Left kidney (tissue), 2 donors: ENCODE results near the gene GALNTL6. TPM values are rescaled to one million over a fixed set of nuclear protein-coding genes. Genes with fewer than 3 reads are reported as not detected.
A peak's percentile ranks its signal among the peaks of the same experiment; 100 is the strongest.

ENCODE experiments used
- DNase-seq: peaks from one replicate; pipeline ENCODE4 v3.0.0-alpha.2; 2013
- polyA plus RNA-seq: library from polyadenylated mRNA; unstranded; fragments of 120-200 nt; gene quantifications from one replicate; pipeline ENCODE4 v1.2.1, GENCODE V29; 2013; ENCODE audit not compliant: insufficient read length

Gene GALNTL6
- polyA plus RNA-seq, 1 donor = 0.78 TPM

DNA sequence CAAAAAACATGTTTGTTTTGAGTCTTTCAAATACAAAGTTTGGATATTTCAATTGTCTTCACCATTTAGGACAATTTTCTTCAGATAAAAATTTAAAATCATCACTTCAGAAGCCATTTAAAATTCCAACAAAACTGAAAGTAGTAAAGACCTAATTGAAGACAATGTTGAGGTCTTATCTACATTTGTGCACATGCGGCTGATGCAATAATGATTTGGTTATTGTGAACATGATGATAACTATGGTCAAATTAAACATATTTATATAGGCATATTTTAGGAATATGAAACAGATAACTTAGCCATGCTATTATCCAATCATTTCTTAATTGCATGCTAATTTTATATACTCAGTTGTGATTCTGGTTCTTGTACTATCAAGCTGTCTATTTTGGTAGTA is 407.5 kb downstream of the GALNTL6 start:
- DNase-seq = no peak

DNA sequence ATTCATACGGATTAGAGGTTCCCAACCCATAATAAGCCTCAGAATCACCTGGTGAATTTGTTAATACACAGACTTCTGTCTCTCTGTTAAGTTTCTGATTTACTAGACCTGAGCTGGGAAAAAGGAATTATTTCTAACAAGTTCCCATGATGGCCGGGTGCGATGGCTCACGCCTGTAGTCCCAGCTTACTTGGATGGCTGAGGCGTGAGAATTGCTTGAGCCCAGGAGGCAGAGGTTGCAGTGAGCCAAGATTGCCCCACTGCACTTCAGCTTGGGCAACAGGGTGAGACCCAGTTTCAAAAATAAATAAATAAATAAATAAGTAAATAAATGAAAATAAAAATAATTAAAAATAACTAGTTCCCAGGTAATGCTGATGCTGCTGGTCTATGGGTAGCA is 412.3 kb downstream of the GALNTL6 start:
- DNase-seq = no peak

GRCh38 chr4:172232966-172233365 is 419.8 kb downstream of the GALNTL6 start:
- peak; percentile 1 for DNase-seq

- DNase-seq = no peak
These were observed 430.3 kb downstream of the GALNTL6 start for GRCh38 chr4:172243551-172243950.

DNA sequence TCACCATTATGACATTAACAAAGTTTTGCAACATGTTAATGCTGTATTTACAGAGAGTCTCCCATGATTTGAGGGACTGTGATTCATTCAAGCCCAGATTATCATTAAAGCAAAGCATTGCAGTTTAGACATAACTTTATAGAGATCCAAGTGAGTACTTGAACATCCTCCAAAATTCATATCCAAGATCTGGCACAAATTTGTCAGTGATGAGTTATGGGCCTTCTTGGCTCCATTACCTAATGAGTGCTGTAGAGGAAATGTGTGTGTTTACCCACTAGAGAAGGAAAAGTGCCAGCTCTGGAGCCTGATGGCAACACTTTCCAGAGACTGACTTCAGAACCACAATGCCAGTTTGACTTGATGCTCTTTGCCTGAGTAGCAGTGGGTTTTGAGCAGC is 432.3 kb downstream of the GALNTL6 start:
- no peak for DNase-seq

- no peak for DNase-seq
These were observed 440.2 kb downstream of the GALNTL6 start for GRCh38 chr4:172253409-172253808.

- DNase-seq = no peak
These were observed 443.6 kb downstream of the GALNTL6 start for GRCh38 chr4:172256820-172257219.

GRCh38 chr4:172270397-172270796 is 457.2 kb downstream of the GALNTL6 start:
- DNase-seq = peak; percentile 14

DNA sequence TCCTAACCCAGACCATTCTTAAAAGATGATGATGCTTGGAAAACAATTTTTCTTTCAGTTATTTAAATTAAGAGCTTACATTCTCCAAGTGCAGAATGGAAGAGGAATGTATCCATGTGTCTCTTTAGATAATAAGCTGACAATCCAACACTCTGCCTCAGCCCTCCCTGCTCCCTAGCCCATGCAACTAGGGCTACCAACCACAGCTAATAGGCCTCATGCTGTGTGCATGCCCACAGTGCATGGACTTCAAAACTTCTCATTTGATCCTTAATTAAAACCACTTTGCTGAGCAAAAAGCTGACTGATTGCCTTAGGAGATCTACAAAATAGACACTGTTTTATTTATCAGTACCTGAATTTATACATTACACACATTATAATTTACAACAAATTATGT is 473.9 kb downstream of the GALNTL6 start:
- no peak for DNase-seq

DNA sequence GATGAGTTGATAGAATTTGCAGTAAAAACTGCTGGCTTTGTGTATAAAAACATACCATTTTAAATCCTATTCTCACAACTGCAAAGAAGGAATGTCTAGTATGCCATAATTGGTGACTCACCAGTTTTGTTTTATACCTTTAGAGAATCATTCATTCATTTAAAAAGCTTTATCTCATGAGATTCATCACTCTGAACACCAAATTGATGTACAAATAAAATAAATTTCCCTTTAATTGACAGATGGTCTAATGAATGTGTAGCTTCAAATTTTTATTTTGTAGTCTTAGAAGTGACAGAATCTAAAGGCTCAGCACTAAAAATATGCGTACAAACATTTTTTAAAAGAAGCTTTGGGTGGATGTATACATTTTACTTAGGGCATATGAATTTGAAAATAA is 492.5 kb downstream of the GALNTL6 start:
- DNase-seq = no peak

GRCh38 chr4:172308078-172308477 is 494.9 kb downstream of the GALNTL6 start:
- no peak for DNase-seq

DNA sequence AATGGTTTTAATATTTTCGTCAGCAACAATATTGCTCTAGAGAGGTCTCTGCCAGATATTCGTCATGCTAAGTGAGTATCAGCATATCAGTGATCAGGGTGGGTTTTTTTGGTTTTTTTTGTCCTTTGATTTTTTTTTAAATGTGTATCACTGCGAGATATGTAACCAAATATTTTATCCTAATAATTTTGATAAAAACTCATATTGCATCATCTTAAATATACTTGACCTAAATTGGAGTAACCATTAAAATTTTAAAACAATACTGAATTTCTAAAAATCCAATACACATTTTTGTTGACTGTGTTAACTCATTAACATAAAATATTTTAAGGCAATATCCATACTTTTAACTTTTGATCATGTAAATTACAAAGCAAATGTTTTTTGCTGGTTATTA is 498.5 kb downstream of the GALNTL6 start:
- no peak for DNase-seq

DNA sequence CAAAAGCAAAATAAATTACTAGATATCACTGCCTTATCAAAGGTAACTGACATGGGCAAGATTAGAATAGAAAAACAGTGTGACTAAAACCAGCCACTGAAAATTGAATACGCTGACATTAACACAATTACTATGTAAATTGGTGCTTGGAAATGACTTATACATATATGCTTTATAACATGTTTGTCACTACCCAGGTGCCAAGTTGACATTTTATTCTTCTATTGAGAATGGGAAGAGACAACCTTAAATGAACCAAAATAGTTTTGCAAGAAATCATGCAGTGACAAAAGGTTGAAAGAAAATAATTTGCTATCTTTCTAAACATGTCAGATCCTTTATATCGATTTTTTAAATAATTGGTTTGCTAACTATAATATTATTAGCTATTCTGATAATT is 510.1 kb downstream of the GALNTL6 start:
- no peak for DNase-seq

DNA sequence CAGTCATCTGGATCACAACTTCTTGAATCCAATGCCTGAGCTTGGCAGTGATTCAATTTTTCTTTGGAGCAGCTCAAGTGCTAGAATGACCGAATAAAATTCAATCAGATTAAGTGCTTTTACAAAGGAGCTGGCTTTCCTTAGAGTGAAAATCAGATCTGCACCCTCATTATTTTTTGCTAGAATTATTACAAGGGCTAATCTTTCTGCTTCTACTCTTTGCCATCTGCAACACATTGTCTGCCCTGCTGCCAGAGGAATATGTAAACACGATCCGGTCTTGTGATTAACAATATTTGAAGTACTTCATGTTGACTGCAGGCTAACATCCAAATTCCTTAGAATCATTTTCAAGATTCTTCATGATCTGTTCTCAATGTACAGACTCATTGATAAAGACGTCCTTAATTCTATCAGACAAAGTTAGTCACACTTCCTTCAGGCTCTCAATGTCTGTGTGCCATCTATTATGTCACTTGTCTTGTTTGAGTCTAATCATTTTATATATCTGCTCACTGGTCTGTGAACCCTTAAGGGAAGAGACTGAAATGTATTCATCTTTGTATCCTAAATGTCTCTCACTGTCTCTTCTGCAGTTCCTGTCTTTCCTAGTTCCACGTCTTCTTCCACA is 531.2 kb downstream of the GALNTL6 start:
- DNase-seq = no peak

GRCh38 chr4:172348426-172348825 is 535.2 kb downstream of the GALNTL6 start:
- no peak for DNase-seq

- no peak for DNase-seq
These were observed 539.2 kb downstream of the GALNTL6 start for GRCh38 chr4:172352356-172352755.

GRCh38 chr4:172356016-172356415 is 542.8 kb downstream of the GALNTL6 start:
- no peak for DNase-seq

DNA sequence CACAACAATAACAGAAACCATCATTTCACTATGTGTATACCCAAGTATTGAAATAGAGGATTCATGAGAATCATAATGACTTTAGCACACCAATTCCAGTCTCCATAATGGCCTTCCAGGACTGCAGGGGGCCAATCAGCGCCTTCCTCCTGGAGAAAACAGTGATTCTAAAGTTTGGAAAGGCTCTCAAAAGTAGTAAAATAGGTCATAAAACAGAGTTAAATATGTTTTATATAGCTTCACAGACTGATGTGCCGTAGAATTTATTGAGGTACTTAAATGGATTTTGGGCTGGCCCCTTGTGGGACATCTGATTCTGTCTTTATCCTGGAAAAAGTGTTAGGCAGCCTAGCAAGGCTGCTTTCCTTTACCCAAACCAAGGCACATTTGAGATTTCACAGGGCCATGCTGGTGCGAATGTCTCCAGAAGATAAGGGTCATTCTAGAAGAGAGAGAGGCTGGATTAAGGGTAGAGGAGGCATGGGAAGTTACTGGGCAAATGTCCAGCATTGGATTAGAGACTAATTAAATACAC is 543.9 kb downstream of the GALNTL6 start:
- no peak for DNase-seq

DNA sequence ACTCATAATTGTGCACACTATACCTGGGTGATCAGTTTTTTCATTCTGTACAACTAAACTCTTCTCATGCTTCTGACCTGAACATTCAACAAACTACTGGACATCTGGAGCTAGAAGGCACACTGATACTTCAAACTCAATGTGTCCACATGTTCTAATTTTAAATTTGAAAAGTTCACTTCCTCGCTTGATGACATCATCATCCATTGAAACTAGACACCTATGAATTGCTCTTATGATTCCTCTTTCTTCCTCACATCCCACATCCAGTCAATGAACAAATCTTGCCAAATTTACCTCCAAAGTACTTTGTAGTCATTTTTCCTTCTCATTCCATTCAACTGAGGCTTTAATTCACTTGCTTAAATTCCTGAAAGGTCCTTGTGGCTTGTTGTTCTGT is 549.4 kb downstream of the GALNTL6 start:
- DNase-seq = no peak

DNA sequence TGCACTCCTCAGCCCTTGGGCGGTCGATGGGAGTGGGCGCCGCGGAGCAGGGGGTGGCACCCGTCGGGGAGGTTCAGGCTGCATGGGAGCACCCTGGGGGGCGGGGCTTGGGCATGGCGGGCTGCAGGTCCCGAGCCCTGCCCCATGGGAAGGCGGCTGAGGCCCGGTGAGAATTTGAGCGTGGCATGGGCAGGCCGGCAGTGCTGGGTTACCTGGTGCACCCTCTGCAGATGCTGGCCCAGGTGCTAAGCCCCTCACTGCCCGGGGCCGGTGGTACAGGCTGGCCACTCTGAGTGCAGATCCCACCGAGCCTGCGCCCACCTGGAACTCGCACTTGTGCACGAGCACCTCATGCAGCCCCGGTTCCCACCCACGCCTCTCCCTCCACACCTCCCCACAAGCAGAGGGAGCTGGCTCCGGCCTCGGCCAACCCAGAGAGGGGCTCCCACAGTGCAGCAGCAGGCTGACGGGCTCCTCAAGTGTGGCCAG is 556.3 kb downstream of the GALNTL6 start:
- DNase-seq = no peak

- no peak for DNase-seq
These were observed 564.4 kb downstream of the GALNTL6 start for GRCh38 chr4:172377486-172378140.

DNA sequence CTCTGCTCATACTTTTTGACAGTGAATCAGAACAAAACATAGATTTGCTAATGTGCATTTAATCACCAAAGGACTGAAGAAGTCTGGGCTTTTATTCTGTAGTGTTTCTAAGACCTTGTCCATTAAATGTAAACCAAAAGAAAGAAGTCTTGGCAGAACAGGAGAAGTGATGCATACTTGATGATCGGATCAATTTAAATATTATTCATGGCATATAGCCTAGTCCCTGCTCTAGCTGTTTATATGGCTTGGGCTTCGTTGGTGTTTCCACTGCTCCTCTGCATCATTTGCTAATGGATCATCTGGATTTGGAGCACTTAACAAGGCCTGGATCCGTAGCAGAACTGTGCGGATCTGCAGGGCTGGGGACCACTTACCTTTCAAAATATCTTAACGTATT is 566.6 kb downstream of the GALNTL6 start:
- no peak for DNase-seq

- DNase-seq = no peak
These were observed 577.1 kb downstream of the GALNTL6 start for GRCh38 chr4:172390331-172390730.

GRCh38 chr4:172392741-172393140 is 579.5 kb downstream of the GALNTL6 start:
- no peak for DNase-seq
